Measurements from ENCODE around the gene CDH12.

Gene CDH12

DNA sequence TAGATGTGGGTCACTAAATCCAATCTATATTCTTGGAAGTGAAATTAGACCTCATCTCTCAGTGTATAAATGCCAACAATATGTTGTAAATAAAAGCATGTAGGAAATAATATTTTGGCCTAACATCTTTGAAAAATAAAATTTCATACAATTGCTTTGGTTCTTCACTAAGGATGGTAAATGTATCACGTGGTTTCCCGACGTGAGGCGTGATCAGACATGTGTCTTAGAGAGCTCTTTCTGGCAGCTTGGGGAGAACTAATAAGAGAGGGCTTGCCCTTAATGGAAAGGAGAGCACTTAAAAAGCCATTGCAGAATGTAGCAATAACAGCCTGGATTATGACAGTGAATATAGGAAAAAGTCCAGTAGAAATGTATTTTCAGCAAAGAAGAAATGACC is 602.6 kb downstream of the CDH12 start:
- Histone ChIP-seq H3K36me3 (no peaks in the 10 kb centered on the region), H3K4me1 (no peaks in the 10 kb centered on the region), H3K9me3 (no peaks in the 10 kb centered on the region), H3K4me3 (no peak overlapping the region), H3K27me3 (no peaks in the 10 kb centered on the region), H3K27ac (no peak overlapping the region)
- DNase-seq = no peak
- no peak for TF ChIP-seq CTCF (IDR thresholded peaks at IDR 0.05)
- intact Hi-C loops (cut with DNase I; ENCODE audit: low total_unique reads) = no loop called here

- H3K27ac ChIP-seq = no peak overlapping the region
- DNase-seq = no peak
- TF ChIP-seq CTCF (IDR thresholded peaks at IDR 0.05) = no peak
- no peaks in the 10 kb centered on the region for H3K9me3 ChIP-seq
- intact Hi-C loops (cut with DNase I; ENCODE audit: low total_unique reads) = no loop called here
- no peak overlapping the region for H3K4me3 ChIP-seq
- H3K27me3 ChIP-seq = no peaks in the 10 kb centered on the region
- H3K4me1 ChIP-seq = no peaks in the 10 kb centered on the region
- H3K36me3 ChIP-seq = no peaks in the 10 kb centered on the region
Measured at GRCh38 chr5:22249209-22249729, 603.9 kb downstream of the CDH12 start.

GRCh38 chr5:22245770-22246169 is 607.4 kb downstream of the CDH12 start:
- DNase-seq = no peak
- Histone ChIP-seq H3K4me1 (no peaks in the 10 kb centered on the region), H3K27me3 (no peaks in the 10 kb centered on the region), H3K36me3 (no peaks in the 10 kb centered on the region), H3K27ac (no peak overlapping the region), H3K4me3 (no peak overlapping the region), H3K9me3 (no peaks in the 10 kb centered on the region)
- intact Hi-C loops (cut with DNase I; ENCODE audit: low total_unique reads) = no loop called here
- TF ChIP-seq CTCF (IDR thresholded peaks at IDR 0.05) = no peak

DNA sequence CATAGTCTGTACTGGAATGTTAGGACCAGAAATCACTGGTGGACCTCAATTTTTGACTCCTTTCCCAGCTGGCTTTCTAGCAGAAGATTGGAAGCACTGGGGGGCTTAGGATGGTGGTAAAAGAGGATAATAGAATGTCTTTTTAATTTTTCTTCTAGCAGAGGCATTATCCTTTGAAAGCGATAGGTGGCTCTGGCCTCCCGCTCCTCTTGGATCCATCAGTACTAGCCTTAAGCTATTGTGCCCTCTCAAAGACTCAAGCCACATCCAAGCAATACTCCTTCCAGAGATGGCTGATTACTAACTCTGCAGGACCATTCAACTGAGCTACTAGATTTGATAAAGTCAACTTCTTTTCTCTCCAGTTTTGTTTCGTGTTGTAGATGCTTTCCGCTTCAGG is 610.6 kb downstream of the CDH12 start:
- Histone ChIP-seq H3K9me3 (no peaks in the 10 kb centered on the region), H3K27me3 (no peaks in the 10 kb centered on the region), H3K4me3 (no peak overlapping the region), H3K36me3 (no peaks in the 10 kb centered on the region), H3K27ac (no peak overlapping the region), H3K4me1 (no peaks in the 10 kb centered on the region)
- no peak for DNase-seq
- intact Hi-C loops (cut with DNase I; ENCODE audit: low total_unique reads) = no loop called here
- TF ChIP-seq CTCF (IDR thresholded peaks at IDR 0.05) = no peak

GRCh38 chr5:22238047-22238446 is 615.1 kb downstream of the CDH12 start:
- no peak for TF ChIP-seq CTCF (IDR thresholded peaks at IDR 0.05)
- no peak overlapping the region for H3K27ac ChIP-seq
- DNase-seq = no peak
- no peaks in the 10 kb centered on the region for H3K4me1 ChIP-seq
- no peaks in the 10 kb centered on the region for H3K36me3 ChIP-seq
- intact Hi-C loops (cut with DNase I; ENCODE audit: low total_unique reads) = no loop called here
- no peaks in the 10 kb centered on the region for H3K9me3 ChIP-seq
- no peak overlapping the region for H3K4me3 ChIP-seq
- H3K27me3 ChIP-seq = no peaks in the 10 kb centered on the region

DNA sequence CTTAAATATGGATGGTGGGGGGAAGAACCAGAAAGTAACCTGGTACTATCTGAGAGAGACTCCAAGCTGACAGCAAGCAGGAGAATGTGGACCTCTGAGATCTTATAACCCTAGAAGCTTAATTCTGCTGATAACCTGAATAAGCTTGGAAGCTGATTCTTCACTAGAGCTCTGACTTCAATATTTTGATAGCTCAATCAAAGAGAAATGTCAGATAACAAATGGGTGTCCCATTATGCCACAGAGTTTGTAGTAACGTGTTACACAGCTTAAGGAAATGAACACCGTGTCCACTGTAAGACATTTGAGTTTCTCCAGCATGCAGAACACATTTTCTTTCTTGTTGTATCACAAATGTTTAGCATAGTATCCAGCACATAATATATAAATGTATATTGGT is 626.7 kb downstream of the CDH12 start:
- Histone ChIP-seq H3K4me1 (no peaks in the 10 kb centered on the region), H3K27me3 (no peaks in the 10 kb centered on the region), H3K27ac (no peak overlapping the region), H3K36me3 (no peaks in the 10 kb centered on the region), H3K9me3 (no peaks in the 10 kb centered on the region), H3K4me3 (no peak overlapping the region)
- DNase-seq = no peak
- intact Hi-C loops (cut with DNase I; ENCODE audit: low total_unique reads) = no loop called here
- no peak for TF ChIP-seq CTCF (IDR thresholded peaks at IDR 0.05)

All from tibial artery (tissue), 4 donors.